AG09319 (cell line): ENCODE data around the gene PTN.

ENCODE experiments used
- DNase-seq: peaks from one replicate; pipeline ENCODE4 v3.0.0-alpha.2; 2010; ENCODE audit warnings: low read depth; ENCODE audit errors: extremely low read depth
- CTCF ChIP-seq: IDR thresholded peaks from 2 replicates; pipeline ENCODE4 v1.5.1; 2011; ENCODE audit warnings: low read depth, mild to moderate bottlenecking, inconsistent platforms, low read length, moderate library complexity

The PTN gene

GRCh38 chr7:137305901-137306621 lies 37.5 kb downstream of the PTN start:
- TF ChIP-seq CTCF = no peak
- DNase-seq = no peak

- no peak for DNase-seq
- TF ChIP-seq CTCF = no peak
These were observed 38.8 kb downstream of the PTN start for GRCh38 chr7:137304624-137305235.

DNA sequence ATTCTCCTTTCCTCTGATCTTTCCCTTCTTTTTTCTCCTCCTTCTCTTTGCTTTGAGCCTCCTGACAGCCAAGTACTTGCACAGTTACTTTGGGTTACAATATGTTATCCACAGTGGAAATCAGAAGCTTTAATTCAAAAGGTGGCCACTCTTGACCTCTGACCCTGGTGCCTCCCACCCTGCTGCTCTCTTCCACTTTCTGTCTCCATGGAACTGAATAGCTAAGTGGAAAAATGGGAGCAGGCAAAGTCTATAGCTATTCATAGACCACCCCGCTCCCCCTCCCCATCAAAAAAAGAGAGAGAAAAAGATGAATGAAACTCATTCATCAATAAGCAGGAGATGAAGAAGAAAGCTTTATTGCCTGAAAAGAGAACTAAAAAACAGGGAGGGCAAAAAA lies 39.4 kb downstream of the PTN start:
- DNase-seq = no peak
- no peak for TF ChIP-seq CTCF

GRCh38 chr7:137302081-137302480 lies 41.5 kb downstream of the PTN start:
- DNase-seq = no peak
- TF ChIP-seq CTCF = no peak

GRCh38 chr7:137298464-137298794 lies 45.1 kb downstream of the PTN start:
- no peak for DNase-seq
- no peak for TF ChIP-seq CTCF

DNA sequence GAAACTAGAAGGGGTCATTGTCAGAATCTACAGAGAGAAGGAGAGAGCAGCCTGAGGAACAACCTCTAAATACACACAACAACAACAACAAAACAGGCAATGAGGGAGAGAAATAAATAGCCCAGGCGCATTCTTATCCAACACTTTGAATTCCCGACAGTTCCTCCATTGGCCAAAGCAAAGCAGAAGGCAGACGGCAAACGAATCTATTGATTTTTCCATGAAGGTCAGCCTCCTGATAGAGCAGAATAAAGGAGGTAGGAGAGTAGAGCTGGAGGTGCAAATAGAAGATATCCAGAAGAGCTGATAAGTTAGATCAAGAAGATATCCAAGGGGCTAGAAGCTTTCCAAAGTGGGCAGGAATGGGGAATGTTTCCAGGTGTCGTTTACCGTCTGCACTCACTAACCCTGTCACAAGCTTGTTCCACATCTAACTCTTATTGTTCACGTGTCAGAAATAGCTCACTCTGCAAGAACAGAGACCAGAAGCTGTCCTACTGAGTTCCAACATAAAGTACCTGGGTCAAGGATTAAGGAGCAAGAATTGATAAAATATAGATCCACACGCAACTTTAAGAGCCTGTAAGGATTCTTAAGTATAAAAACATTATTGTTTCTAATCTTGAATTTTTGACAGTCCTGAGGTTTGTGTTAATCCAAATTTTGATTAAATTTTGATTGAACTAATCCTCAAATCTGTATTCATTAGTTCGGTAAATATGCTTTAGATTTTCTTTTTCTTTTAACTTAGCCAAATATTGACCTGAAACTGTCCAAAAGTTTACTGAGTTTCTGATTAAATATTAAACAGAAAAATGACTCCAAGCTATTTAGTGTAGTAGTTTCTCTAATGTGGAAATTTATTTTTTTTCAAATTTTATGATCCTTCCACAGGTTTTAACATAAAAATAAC lies 45.7 kb downstream of the PTN start:
- no peak for TF ChIP-seq CTCF
- DNase-seq = no peak

DNA sequence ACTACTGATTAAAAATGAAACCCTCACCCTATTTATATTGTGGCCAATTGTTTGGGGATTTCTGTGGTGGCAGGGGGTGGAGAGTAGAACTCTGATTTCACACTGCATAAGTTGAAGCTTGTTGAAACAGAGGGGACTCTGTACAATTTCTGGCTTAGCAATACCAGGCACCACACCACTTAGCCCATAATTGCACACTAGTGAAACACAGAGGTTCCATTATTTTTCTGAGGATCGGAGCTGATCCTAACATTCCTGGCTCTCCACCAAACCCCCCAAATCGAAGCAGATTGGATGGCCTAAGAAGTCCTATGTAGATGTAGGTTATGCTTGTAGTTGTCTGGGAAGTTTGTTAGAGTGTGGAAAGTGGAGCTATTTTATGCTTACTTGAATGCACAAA lies 47.0 kb downstream of the PTN start:
- TF ChIP-seq CTCF = no peak
- DNase-seq = no peak
